ENCODE data around the gene ELP1. TPM values are rescaled to one million over a fixed set of nuclear protein-coding genes. Genes with fewer than 3 reads are reported as not detected.
A peak's percentile ranks its signal among the peaks of the same experiment; 100 is the strongest.

Gene ELP1
- 51.9 TPM for total RNA-seq (ENCODE audit: unreplicated experiment)
- long read RNA-seq, full-length matches to known transcripts = 1 of 3 reads
- long read RNA-seq, partial matches to known transcripts = 0 of 3 reads
- long read RNA-seq, other reads (novel, unspliced or antisense) = 2 of 3 reads

- H3K9me3 Mint-ChIP-seq (ENCODE audit: unreplicated experiment) = peaks cover 7% of the 10 kb centered on the region
- peak; percentile 97 for DNase-seq
- peak within 1 kb of the TSS; percentile 86 for H3K4me3 Mint-ChIP-seq (ENCODE audit: unreplicated experiment)
- H3K27ac Mint-ChIP-seq (ENCODE audit: unreplicated experiment) = peak within 1 kb of the TSS; percentile 97
- H3K36me3 Mint-ChIP-seq (ENCODE audit: unreplicated experiment) = no peaks in the 10 kb centered on the region
- H3K4me1 Mint-ChIP-seq (ENCODE audit: low read depth, unreplicated experiment) = peaks cover 21% of the 10 kb centered on the region
- TF ChIP-seq CTCF (IDR thresholded peaks at IDR 0.05; ENCODE audit: partially characterized antibody, unreplicated experiment) = no peak
- peaks cover 4% of the 10 kb centered on the region for H3K27me3 Mint-ChIP-seq (ENCODE audit: unreplicated experiment)
These were observed at the start of gene ELP1 for GRCh38 chr9:108933718-108934322. TSS of gene ELP1 (minus strand) at chr9:108934124. CDS start at chr9:108931146, 2,978 bp downstream.

GRCh38 chr9:108980893-108981292 is 47.0 kb upstream of the ELP1 start:
- no peak overlapping the region for H3K27ac Mint-ChIP-seq (ENCODE audit: unreplicated experiment)
- H3K9me3 Mint-ChIP-seq (ENCODE audit: unreplicated experiment) = no peaks in the 10 kb centered on the region
- no peak overlapping the region for H3K4me3 Mint-ChIP-seq (ENCODE audit: unreplicated experiment)
- H3K36me3 Mint-ChIP-seq (ENCODE audit: unreplicated experiment) = no peaks in the 10 kb centered on the region
- H3K27me3 Mint-ChIP-seq (ENCODE audit: unreplicated experiment) = no peaks in the 10 kb centered on the region
- DNase-seq = no peak
- no peak for TF ChIP-seq CTCF (IDR thresholded peaks at IDR 0.05; ENCODE audit: partially characterized antibody, unreplicated experiment)
- H3K4me1 Mint-ChIP-seq (ENCODE audit: low read depth, unreplicated experiment) = no peaks in the 10 kb centered on the region

- no peak overlapping the region for H3K4me3 Mint-ChIP-seq (ENCODE audit: unreplicated experiment)
- DNase-seq = no peak
- TF ChIP-seq CTCF (IDR thresholded peaks at IDR 0.05; ENCODE audit: partially characterized antibody, unreplicated experiment) = no peak
- no peaks in the 10 kb centered on the region for H3K36me3 Mint-ChIP-seq (ENCODE audit: unreplicated experiment)
- H3K27me3 Mint-ChIP-seq (ENCODE audit: unreplicated experiment) = no peaks in the 10 kb centered on the region
- no peak overlapping the region for H3K27ac Mint-ChIP-seq (ENCODE audit: unreplicated experiment)
- peaks cover 2% of the 10 kb centered on the region for H3K4me1 Mint-ChIP-seq (ENCODE audit: low read depth, unreplicated experiment)
- no peaks in the 10 kb centered on the region for H3K9me3 Mint-ChIP-seq (ENCODE audit: unreplicated experiment)
These were observed 44.3 kb upstream of the ELP1 start for GRCh38 chr9:108978205-108978604.

GRCh38 chr9:108973895-108974294 is 40.0 kb upstream of the ELP1 start:
- H3K36me3 Mint-ChIP-seq (ENCODE audit: unreplicated experiment) = peaks cover 15% of the 10 kb centered on the region

More at GRCh38 chr9:108973895-108974294, 40.0 kb upstream of the ELP1 start:
- TF ChIP-seq CTCF (IDR thresholded peaks at IDR 0.05; ENCODE audit: partially characterized antibody, unreplicated experiment) = no peak
- no peak overlapping the region for H3K27ac Mint-ChIP-seq (ENCODE audit: unreplicated experiment)
- no peak for DNase-seq
- H3K9me3 Mint-ChIP-seq (ENCODE audit: unreplicated experiment) = peaks cover 3% of the 10 kb centered on the region
- peaks cover 2% of the 10 kb centered on the region for H3K4me1 Mint-ChIP-seq (ENCODE audit: low read depth, unreplicated experiment)
- H3K4me3 Mint-ChIP-seq (ENCODE audit: unreplicated experiment) = no peak overlapping the region
- H3K27me3 Mint-ChIP-seq (ENCODE audit: unreplicated experiment) = no peaks in the 10 kb centered on the region

All from glutamatergic neuron (in vitro differentiated cells).